ENCODE data around the gene PPP6R3. TPM values are rescaled to one million over a fixed set of nuclear protein-coding genes. Genes with fewer than 3 reads are reported as not detected.
"Not testable (repeated sequence)": the region's sequence is repeated elsewhere in the genome, so short reads cannot be mapped to it uniquely, and the experiment has no call there.

PPP6R3 gene
- total RNA-seq, 1 experiment from 2014 or later: 140 TPM

DNA sequence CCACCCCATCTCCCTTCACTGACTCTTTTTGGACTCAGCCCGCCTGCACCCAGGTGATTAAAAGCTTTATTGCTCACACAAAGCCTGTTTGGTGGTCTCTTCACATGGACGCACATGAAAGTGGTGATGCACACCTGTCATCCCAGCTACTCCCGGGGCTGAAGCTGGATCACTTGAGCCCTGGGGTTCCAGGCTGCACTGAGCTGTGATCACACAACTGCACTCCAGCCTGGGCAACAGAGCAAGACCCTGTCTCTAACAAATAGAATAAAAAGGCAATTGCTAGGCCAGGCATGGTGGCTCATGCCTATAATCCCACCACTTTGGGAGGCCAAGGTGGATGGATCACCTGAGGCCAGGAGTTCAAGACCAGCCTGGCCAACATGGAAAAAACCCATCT, 178.8 kb downstream of the PPP6R3 start:
- not testable (repeated sequence) for H3K36me3 ChIP-seq (ENCODE audit: insufficient read depth, low read length); H3K9me3 ChIP-seq (ENCODE audit: low read length); H3K27ac ChIP-seq (ENCODE audit: low read length); H4K20me1 ChIP-seq (ENCODE audit: insufficient read depth, low read depth, low read length); H3K9ac ChIP-seq (ENCODE audit: low read length); DNase-seq; H3K27me3 ChIP-seq (ENCODE audit: low read length); H3K4me1 ChIP-seq (ENCODE audit: low read length); H2AFZ ChIP-seq (ENCODE audit: low read length); H3K4me3 ChIP-seq (ENCODE audit: low read length); H3K79me2 ChIP-seq (ENCODE audit: low read length); H3K9me2 ChIP-seq (replicated peaks; ENCODE audit: insufficient read depth, low read length); H3K4me2 ChIP-seq (ENCODE audit: low read depth, low read length, poor library complexity, severe bottlenecking)

DNA sequence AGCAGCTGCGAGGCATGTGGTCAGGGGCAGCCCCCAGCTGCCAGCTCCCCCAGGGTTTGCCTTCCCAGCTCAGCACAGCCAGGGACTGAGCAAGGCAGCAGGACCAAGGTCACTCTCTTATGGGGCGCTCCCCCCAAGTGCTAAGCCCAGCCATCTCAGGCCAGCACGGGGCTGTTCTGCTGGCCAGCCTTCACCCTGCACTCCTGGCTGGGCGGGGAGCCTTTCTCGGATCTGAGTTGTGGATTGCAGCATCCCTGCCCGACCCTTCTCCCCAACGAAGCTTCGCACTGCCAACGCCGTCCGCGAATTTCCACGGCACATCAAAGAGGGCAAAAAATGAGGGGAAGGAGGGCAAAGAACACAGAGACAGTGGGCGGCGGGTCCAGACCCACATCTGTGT, 181.3 kb downstream of the PPP6R3 start:
- no peaks in the 10 kb centered on the region for H3K27me3 ChIP-seq (ENCODE audit: low read length)
- H3K4me1 ChIP-seq (ENCODE audit: low read length): no peaks in the 10 kb centered on the region
- H3K9me2 ChIP-seq (replicated peaks; ENCODE audit: insufficient read depth, low read length): no peaks in the 10 kb centered on the region
- H4K20me1 ChIP-seq (ENCODE audit: insufficient read depth, low read depth, low read length): no peaks in the 10 kb centered on the region
- H3K36me3 ChIP-seq (ENCODE audit: insufficient read depth, low read length): no peaks in the 10 kb centered on the region
- no peaks in the 10 kb centered on the region; the same call in 1 of the 2 replicates for H3K9me3 ChIP-seq (ENCODE audit: low read length)
- no peak overlapping the region for H3K27ac ChIP-seq (ENCODE audit: low read length)
- DNase-seq: peak; percentile 17
- H3K4me3 ChIP-seq (ENCODE audit: low read length): no peak overlapping the region
- no peak overlapping the region for H3K4me2 ChIP-seq (ENCODE audit: low read depth, low read length, poor library complexity, severe bottlenecking)
- no peaks in the 10 kb centered on the region for H3K79me2 ChIP-seq (ENCODE audit: low read length)
- no peak overlapping the region for H3K9ac ChIP-seq (ENCODE audit: low read length)
- H2AFZ ChIP-seq (ENCODE audit: low read length): no peak overlapping the region

DNA sequence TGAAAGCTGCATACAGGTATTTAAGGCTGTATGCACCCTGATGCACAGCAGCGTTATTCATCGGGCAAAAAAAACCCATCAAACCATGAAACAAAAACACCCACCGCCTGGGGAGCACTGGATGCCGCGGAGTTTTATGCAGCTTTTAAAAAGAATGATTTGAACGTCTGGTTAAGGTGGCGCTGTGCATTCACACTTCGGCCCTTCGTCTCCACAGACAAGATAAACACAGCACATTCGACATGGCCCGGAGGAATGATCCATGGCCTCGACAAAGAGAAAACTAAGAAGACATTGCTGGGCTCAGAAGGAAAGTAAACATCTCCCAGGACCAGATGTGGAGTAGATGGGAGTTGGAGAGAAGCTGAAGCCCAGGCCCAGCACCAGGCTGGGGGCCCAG, 183.0 kb downstream of the PPP6R3 start:
- Histone ChIP-seq H2AFZ (ENCODE audit: low read length) (no peak overlapping the region), H3K27me3 (ENCODE audit: low read length) (no peaks in the 10 kb centered on the region)
- DNase-seq: peak; percentile 27

GRCh38 chr11:68646832-68647231, 186.3 kb downstream of the PPP6R3 start:
- no peak overlapping the region for H3K4me3 ChIP-seq (ENCODE audit: low read length)
- H3K27me3 ChIP-seq (ENCODE audit: low read length): no peaks in the 10 kb centered on the region
- no peak for DNase-seq
- H3K27ac ChIP-seq (ENCODE audit: low read length): no peak overlapping the region
- H2AFZ ChIP-seq (ENCODE audit: low read length): no peak overlapping the region
- H3K9ac ChIP-seq (ENCODE audit: low read length): no peak overlapping the region
- H3K4me1 ChIP-seq (ENCODE audit: low read length): no peaks in the 10 kb centered on the region
- H3K36me3 ChIP-seq (ENCODE audit: insufficient read depth, low read length): no peaks in the 10 kb centered on the region
- no peaks in the 10 kb centered on the region for H3K79me2 ChIP-seq (ENCODE audit: low read length)
- no peaks in the 10 kb centered on the region for H4K20me1 ChIP-seq (ENCODE audit: insufficient read depth, low read depth, low read length)
- H3K9me2 ChIP-seq (replicated peaks; ENCODE audit: insufficient read depth, low read length): no peaks in the 10 kb centered on the region
- no peak overlapping the region for H3K4me2 ChIP-seq (ENCODE audit: low read depth, low read length, poor library complexity, severe bottlenecking)
- H3K9me3 ChIP-seq (ENCODE audit: low read length): no peaks in the 10 kb centered on the region; the same call in 1 of the 2 replicates

More for the DNA sequence above, 183.0 kb downstream of the PPP6R3 start:
- Histone ChIP-seq H3K36me3 (ENCODE audit: insufficient read depth, low read length) (no peaks in the 10 kb centered on the region), H3K9ac (ENCODE audit: low read length) (no peak overlapping the region), H3K4me2 (ENCODE audit: low read depth, low read length, poor library complexity, severe bottlenecking) (no peak overlapping the region), H3K79me2 (ENCODE audit: low read length) (no peaks in the 10 kb centered on the region), H3K9me3 (ENCODE audit: low read length) (no peaks in the 10 kb centered on the region; the same call in 1 of the 2 replicates), H3K9me2 (replicated peaks; ENCODE audit: insufficient read depth, low read length) (no peaks in the 10 kb centered on the region), H3K4me1 (ENCODE audit: low read length) (no peaks in the 10 kb centered on the region), H4K20me1 (ENCODE audit: insufficient read depth, low read depth, low read length) (no peaks in the 10 kb centered on the region), H3K27ac (ENCODE audit: low read length) (no peak overlapping the region), H3K4me3 (ENCODE audit: low read length) (no peak overlapping the region)

DNA sequence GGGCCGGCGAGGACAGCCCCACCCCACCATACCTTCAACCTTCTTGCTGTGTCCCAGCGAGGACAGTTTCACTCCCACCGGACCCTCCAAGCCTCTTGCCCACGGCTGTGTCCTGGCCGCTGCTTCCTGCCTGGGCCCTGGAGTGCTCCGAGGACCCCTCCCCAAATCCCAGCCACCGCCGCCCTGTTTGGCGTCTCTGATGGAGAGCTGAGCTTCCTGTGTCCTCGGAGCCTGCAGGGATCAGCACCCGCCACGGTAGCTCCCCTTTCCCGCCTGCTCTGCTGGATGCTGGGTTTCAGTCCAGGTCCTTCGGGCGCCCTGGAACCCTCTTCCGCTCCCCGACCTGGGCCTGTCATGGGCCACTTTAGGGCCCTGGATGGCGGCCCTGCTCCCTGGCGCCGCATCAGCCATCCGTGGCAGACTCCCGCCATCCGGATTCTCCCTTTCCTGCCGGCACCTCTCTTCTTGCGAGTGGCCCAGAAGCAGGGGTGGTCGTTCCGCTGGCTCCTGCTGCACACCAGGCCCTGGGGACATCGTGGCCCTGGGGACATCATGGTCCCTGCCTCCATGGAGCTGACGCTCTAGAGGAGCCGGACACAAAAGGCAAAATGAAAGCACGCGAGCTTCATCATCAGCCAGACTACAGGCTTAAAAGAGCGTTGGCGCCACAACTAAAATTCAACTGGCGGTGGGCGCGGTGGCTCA, 189.5 kb downstream of the PPP6R3 start:
- H3K9me2 ChIP-seq (replicated peaks; ENCODE audit: insufficient read depth, low read length): no peaks in the 10 kb centered on the region
- no peak overlapping the region for H3K4me3 ChIP-seq (ENCODE audit: low read length)
- no peaks in the 10 kb centered on the region for H3K27me3 ChIP-seq (ENCODE audit: low read length)
- peaks cover 6% of the 10 kb centered on the region; the same call in 1 of the 2 replicates for H4K20me1 ChIP-seq (ENCODE audit: insufficient read depth, low read depth, low read length)
- H3K36me3 ChIP-seq (ENCODE audit: insufficient read depth, low read length): no peaks in the 10 kb centered on the region
- H3K4me2 ChIP-seq (ENCODE audit: low read depth, low read length, poor library complexity, severe bottlenecking): no peak overlapping the region
- DNase-seq: no peak
- H2AFZ ChIP-seq (ENCODE audit: low read length): no peak overlapping the region
- H3K4me1 ChIP-seq (ENCODE audit: low read length): peaks cover 13% of the 10 kb centered on the region
- no peaks in the 10 kb centered on the region; the same call in 1 of the 2 replicates for H3K9me3 ChIP-seq (ENCODE audit: low read length)
- H3K9ac ChIP-seq (ENCODE audit: low read length): no peak overlapping the region
- no peak overlapping the region for H3K27ac ChIP-seq (ENCODE audit: low read length)
- no peaks in the 10 kb centered on the region for H3K79me2 ChIP-seq (ENCODE audit: low read length)

- H3K9ac ChIP-seq (ENCODE audit: low read length): no peak overlapping the region
- H3K9me3 ChIP-seq (ENCODE audit: low read length): no peaks in the 10 kb centered on the region; the same call in 1 of the 2 replicates
- no peak overlapping the region for H2AFZ ChIP-seq (ENCODE audit: low read length)
- H3K79me2 ChIP-seq (ENCODE audit: low read length): no peaks in the 10 kb centered on the region
- peaks cover 6% of the 10 kb centered on the region; the same call in 1 of the 2 replicates for H4K20me1 ChIP-seq (ENCODE audit: insufficient read depth, low read depth, low read length)
- H3K9me2 ChIP-seq (replicated peaks; ENCODE audit: insufficient read depth, low read length): no peaks in the 10 kb centered on the region
- H3K4me1 ChIP-seq (ENCODE audit: low read length): peaks cover 13% of the 10 kb centered on the region
- no peaks in the 10 kb centered on the region for H3K27me3 ChIP-seq (ENCODE audit: low read length)
- no peak for DNase-seq
- H3K4me3 ChIP-seq (ENCODE audit: low read length): no peak overlapping the region
- no peak overlapping the region for H3K4me2 ChIP-seq (ENCODE audit: low read depth, low read length, poor library complexity, severe bottlenecking)
- no peak overlapping the region for H3K27ac ChIP-seq (ENCODE audit: low read length)
- no peaks in the 10 kb centered on the region for H3K36me3 ChIP-seq (ENCODE audit: insufficient read depth, low read length)
These were observed 190.2 kb downstream of the PPP6R3 start for GRCh38 chr11:68650801-68651200.

- Histone ChIP-seq H4K20me1 (ENCODE audit: insufficient read depth, low read depth, low read length) (peaks cover 6% of the 10 kb centered on the region; the same call in 1 of the 2 replicates), H3K4me3 (ENCODE audit: low read length) (no peak overlapping the region), H3K36me3 (ENCODE audit: insufficient read depth, low read length) (no peaks in the 10 kb centered on the region), H3K4me2 (ENCODE audit: low read depth, low read length, poor library complexity, severe bottlenecking) (no peak overlapping the region), H3K9me2 (replicated peaks; ENCODE audit: insufficient read depth, low read length) (no peaks in the 10 kb centered on the region), H2AFZ (ENCODE audit: low read length) (no peak overlapping the region), H3K9ac (ENCODE audit: low read length) (no peak overlapping the region), H3K9me3 (ENCODE audit: low read length) (no peaks in the 10 kb centered on the region), H3K79me2 (ENCODE audit: low read length) (no peaks in the 10 kb centered on the region), H3K4me1 (ENCODE audit: low read length) (peaks cover 13% of the 10 kb centered on the region), H3K27me3 (ENCODE audit: low read length) (no peaks in the 10 kb centered on the region), H3K27ac (ENCODE audit: low read length) (no peak overlapping the region)
- no peak for DNase-seq
These were observed 190.8 kb downstream of the PPP6R3 start for GRCh38 chr11:68651208-68651984.

GRCh38 chr11:68651985-68652682, 191.6 kb downstream of the PPP6R3 start:
- DNase-seq: no peak
- no peaks in the 10 kb centered on the region for H3K27me3 ChIP-seq (ENCODE audit: low read length)
- no peak overlapping the region for H3K27ac ChIP-seq (ENCODE audit: low read length)

More at GRCh38 chr11:68651985-68652682, 191.6 kb downstream of the PPP6R3 start:
- Histone ChIP-seq H2AFZ (ENCODE audit: low read length) (0 out of 2 replicates have a peak overlapping the region, but pooled peaks have one; percentile 14), H3K36me3 (ENCODE audit: insufficient read depth, low read length) (no peaks in the 10 kb centered on the region), H3K9ac (ENCODE audit: low read length) (no peak overlapping the region; the same call in 1 of the 2 replicates), H3K4me1 (ENCODE audit: low read length) (peaks cover 13% of the 10 kb centered on the region), H3K4me2 (ENCODE audit: low read depth, low read length, poor library complexity, severe bottlenecking) (peak overlapping the region; percentile 44), H3K79me2 (ENCODE audit: low read length) (no peaks in the 10 kb centered on the region), H4K20me1 (ENCODE audit: insufficient read depth, low read depth, low read length) (peaks cover 6% of the 10 kb centered on the region; the same call in 1 of the 2 replicates), H3K9me2 (replicated peaks; ENCODE audit: insufficient read depth, low read length) (no peaks in the 10 kb centered on the region), H3K4me3 (ENCODE audit: low read length) (no peak overlapping the region), H3K9me3 (ENCODE audit: low read length) (no peaks in the 10 kb centered on the region)
